Endothelial cell of umbilical vein (primary cell): ENCODE measurements around the gene LSMEM2. TPM values are rescaled to one million over a fixed set of nuclear protein-coding genes. Genes with fewer than 3 reads are reported as not detected.

Experiments used
- BruUV-seq: library from RNA; stranded (reverse); fragments of 400-500 nt; replicated peaks from 2 replicates; lab custom pipeline; 2021; lab: Mats Ljungman, UMichigan
- CTCF ChIA-PET: fragments of 300-600, 350-600 bp; sonication (Branson Sonifier 250); formaldehyde crosslinking; loops from one replicate; lab custom pipeline; 2021; ENCODE audit warnings: antibody characterized with exemption, inconsistent platforms; lab: Charles Lee
- POLR2A ChIA-PET: fragments of 300-600, 350-600 bp; sonication (Branson Sonifier 250); formaldehyde crosslinking; loops from one replicate; lab custom pipeline; 2021; ENCODE audit warnings: antibody characterized with exemption, inconsistent platforms; lab: Charles Lee
- DNase-seq: peaks from one replicate; pipeline ENCODE4 v3.0.0-alpha.2; 2011; ENCODE audit warnings: low read depth, low spot score
- FAIRE-seq: peaks from 2 replicates; lab custom pipeline; 2011; peaks lifted over from hg19 to GRCh38; lab: Jason Lieb, UNC
- H2AFZ ChIP-seq: 2 replicates; pipeline ENCODE4 v1.6.0; 2012; ENCODE audit warnings: low read depth, low read length, control low read depth, inconsistent platforms
- H3K27ac ChIP-seq: 2 replicates; pipeline ENCODE4 v1.5.1; 2011; ENCODE audit warnings: low read depth, mild to moderate bottlenecking, control low read depth, low read length, moderate library complexity; ENCODE audit not compliant: insufficient read depth
- H3K27me3 ChIP-seq, 2 experiments: 2 replicates each; pipeline versions ENCODE4 v1.6.0 to v1.6.1; 2011; ENCODE audit warnings: low read length in 2 of 2, mixed read lengths in 1 of 2; ENCODE audit not compliant: control insufficient read depth in 2 of 2, insufficient read depth in 2 of 2
- H3K36me3 ChIP-seq, 2 experiments: 2 replicates in 1 of 2; 3 replicates in 1 of 2; pipeline ENCODE4 v1.5.1; 2011; ENCODE audit warnings: low read length in 2 of 2, mild to moderate bottlenecking in 1 of 2, moderate library complexity in 1 of 2; ENCODE audit not compliant: control insufficient read depth in 2 of 2, insufficient read depth in 2 of 2; ENCODE audit errors: extremely low read depth in 1 of 2
- H3K4me1 ChIP-seq: 3 replicates; pipeline ENCODE4 v1.5.1; 2011; ENCODE audit warnings: mild to moderate bottlenecking, low read length; ENCODE audit not compliant: control insufficient read depth, insufficient read depth; ENCODE audit errors: extremely low read depth
- H3K4me2 ChIP-seq: 2 replicates; pipeline ENCODE4 v1.6.1; 2011; ENCODE audit warnings: low read length, control low read depth, mixed read lengths; ENCODE audit not compliant: insufficient read depth
- H3K4me3 ChIP-seq, 3 experiments: fragments of 200-600 bp in 1 of 3; sonication (generic), shearing (Covaris generic) in 1 of 3; replicated peaks in 1 of 3; 2 replicates each; pipeline ENCODE4 v1.5.1; 2011 to 2016; ENCODE audit warnings: control low read depth in 3 of 3, low read length in 3 of 3, mild to moderate bottlenecking in 2 of 3, inconsistent platforms in 1 of 3, low read depth in 1 of 3, moderate library complexity in 1 of 3; ENCODE audit not compliant: insufficient read depth in 1 of 3
- H3K79me2 ChIP-seq: 2 replicates; pipeline ENCODE4 v1.6.0; 2012; ENCODE audit warnings: low read length, inconsistent platforms; ENCODE audit not compliant: control insufficient read depth, insufficient read depth
- H3K9ac ChIP-seq: replicated peaks from 2 replicates; pipeline ENCODE3; 2011; ENCODE audit warnings: low read length, control low read depth; ENCODE audit not compliant: insufficient read depth; ENCODE audit errors: extremely low read depth
- H3K9me1 ChIP-seq: replicated peaks from 3 replicates; pipeline ENCODE4 v1.6.0; 2011; ENCODE audit warnings: mild to moderate bottlenecking, low read length; ENCODE audit not compliant: control insufficient read depth, insufficient read depth; ENCODE audit errors: extremely low read depth
- H3K9me3 ChIP-seq: replicated peaks from 2 replicates; pipeline ENCODE4 v1.5.1; 2012; ENCODE audit warnings: low read length, inconsistent platforms; ENCODE audit not compliant: control insufficient read depth, insufficient read depth
- H4K20me1 ChIP-seq: replicated peaks from 2 replicates; pipeline ENCODE3; 2011; ENCODE audit warnings: mild to moderate bottlenecking, low read length; ENCODE audit not compliant: control insufficient read depth, insufficient read depth; ENCODE audit errors: extremely low read depth
- CTCF ChIP-seq, 2 donors: IDR thresholded peaks; 1 replicate in 1 of 2; 2 replicates in 1 of 2; pipeline ENCODE4 v1.5.1; 2011; ENCODE audit warnings: low read length in 2 of 2, mild to moderate bottlenecking in 2 of 2, moderate library complexity in 2 of 2, control low read depth in 1 of 2, inconsistent platforms in 1 of 2, low read depth in 1 of 2; ENCODE audit not compliant: insufficient read depth in 1 of 2; ENCODE audit errors: extremely low read depth in 1 of 2
- EZH2 ChIP-seq: IDR thresholded peaks from 2 replicates; pipeline ENCODE4 v1.6.1; 2012; ENCODE audit warnings: borderline replicate concordance, low read depth, mild to moderate bottlenecking, moderate library complexity, low read length, inconsistent platforms; ENCODE audit not compliant: severe bottlenecking
- FOS ChIP-seq: IDR thresholded peaks from 2 replicates; pipeline ENCODE4 v1.6.1; 2011; ENCODE audit warnings: mild to moderate bottlenecking, low read length, moderate library complexity, borderline replicate concordance; ENCODE audit not compliant: insufficient read depth
- GATA2 ChIP-seq: IDR thresholded peaks from 2 replicates; pipeline ENCODE4 v1.7.0; 2011; ENCODE audit warnings: low read depth, mild to moderate bottlenecking, moderate library complexity, mixed read lengths, low read length; ENCODE audit not compliant: insufficient read length, insufficient read depth
- JUN ChIP-seq: IDR thresholded peaks from 2 replicates; pipeline ENCODE4 v1.6.1; 2011; ENCODE audit warnings: borderline replicate concordance, low read depth; ENCODE audit not compliant: insufficient read length, insufficient read depth
- MAX ChIP-seq: IDR thresholded peaks from 2 replicates; pipeline ENCODE4 v1.6.1; 2011; ENCODE audit not compliant: insufficient read depth, insufficient read length
- MYC ChIP-seq: IDR thresholded peaks from one replicate; pipeline ENCODE4 v1.6.1; 2011; ENCODE audit warnings: mild to moderate bottlenecking, low read depth, low read length
- POLR2A ChIP-seq: IDR thresholded peaks from 2 replicates; pipeline ENCODE4 v1.6.1; 2012; ENCODE audit warnings: low read depth, mild to moderate bottlenecking, control low read depth, low read length
- POLR2AphosphoS5 ChIP-seq: IDR thresholded peaks from 2 replicates; pipeline ENCODE4 v1.6.1; 2012; ENCODE audit warnings: low read depth, mild to moderate bottlenecking, control low read depth, low read length, moderate library complexity; ENCODE audit not compliant: insufficient read depth
- dilution Hi-C: fragments of 300-500 bp; cut with MboI; formaldehyde crosslinking; loops from one replicate; pipeline ENCODE4 v1.15.0; 2019; ENCODE audit warnings: low sequenced_read_pairs; ENCODE audit not compliant: extremely low pct_ligation_motif_present
- intact Hi-C: fragments of 100-400 bp; cut with micrococcal nuclease; formaldehyde crosslinking; loops from one replicate; pipeline ENCODE4 v1.10.0; 2022
- polyA plus RNA-seq, 4 experiments: library from polyadenylated mRNA; depleted of rRNA in 3 of 4; stranded (reverse) in 3 of 4; unstranded in 1 of 4; fragments of >200 nt; gene quantifications; 2 replicates each; pipeline versions ENCODE4 v1.2.1 to v1.2.3, GENCODE V29; 2011 to 2012; ENCODE audit warnings: missing spikeins in 1 of 4
- total RNA-seq: library from RNA; stranded (reverse); gene quantifications from 2 replicates; pipeline ENCODE4 v1.2.3, GENCODE V29; 2021

Gene LSMEM2
- total and polyA plus RNA-seq, 2 donors (not counting 3 experiments of a cell fraction or from before 2014, with no cell fraction given), result not detected

- H3K9me3 ChIP-seq, result no peaks in the 10 kb centered on the region
- intact Hi-C loops, result loop anchor here (1.0 to 2.0 kb wide), 4 partner anchors 23 to 59 kb away; partner anchors contain the start of gene TMEM115
- H3K9ac ChIP-seq, result peak overlapping the region; percentile 57
- FAIRE-seq (no peak), DNase-seq (no peak)
- no peaks in the 10 kb centered on the region for H3K27me3 ChIP-seq
- dilution Hi-C loops, result no loop called here
- no peaks in the 10 kb centered on the region for H3K9me1 ChIP-seq
- peak overlapping the region; percentile 42 for H3K4me2 ChIP-seq
- H3K79me2 ChIP-seq, result no peaks in the 10 kb centered on the region
- H3K36me3 ChIP-seq, result no peaks in the 10 kb centered on the region
- no peaks in the 10 kb centered on the region for H4K20me1 ChIP-seq
- peak overlapping the region; percentile 12 for H2AFZ ChIP-seq
- peaks cover 25% of the 10 kb centered on the region for H3K4me1 ChIP-seq
- peak overlapping the region in 2 of 3 experiments; percentile 25 to 28 for H3K4me3 ChIP-seq
- CTCF ChIA-PET, result interaction anchor here (0.9 to 2.6 kb wide), 5 partner anchors 18 to 40 kb away, joined by 3 to 36 read pairs (median 4); partner anchors contain the start of genes HYAL2 and TUSC2
- TSS peak; percentile 90 for BruUV-seq
- H3K27ac ChIP-seq, result peak overlapping the region; percentile 50
- peak; percentile 54 for TF ChIP-seq FOS
- no peak for TF ChIP-seq GATA2
- POLR2A ChIA-PET, result interaction anchor here (1.0 to 1.5 kb wide), 4 partner anchors 17 to 65 kb away, joined by 3 to 5 read pairs (median 3); no protein-coding TSS in a partner anchor
These were observed 21.2 kb downstream of the LSMEM2 start for GRCh38 chr3:50299929-50300680.

- no peaks in the 10 kb centered on the region for H3K27me3 ChIP-seq
- no peak for TF ChIP-seq EZH2
- no peak for TF ChIP-seq GATA2
- TF ChIP-seq FOS, result no peak
- TF ChIP-seq MYC, result no peak
- TF ChIP-seq CTCF (IDR thresholded peaks at IDR 0.05; ENCODE audit: extremely low read depth in 1 of 2, insufficient read depth in 1 of 2, low read depth in 1 of 2, low read length in 2 of 2), result no peak
- no peak for TF ChIP-seq JUN
- TF ChIP-seq POLR2A, result no peak
- TF ChIP-seq MAX, result no peak
- TF ChIP-seq POLR2AphosphoS5, result no peak
- H3K4me2 ChIP-seq, result peak overlapping the region; percentile 42
- peak overlapping the region; percentile 50 for H3K27ac ChIP-seq
- H3K79me2 ChIP-seq, result no peaks in the 10 kb centered on the region
- H3K9me1 ChIP-seq, result no peaks in the 10 kb centered on the region
- FAIRE-seq (no peak), DNase-seq (no peak)
- H3K36me3 ChIP-seq, result no peaks in the 10 kb centered on the region
- intact Hi-C loops (no loop called here), dilution Hi-C loops (no loop called here)
- no peak overlapping the region for H3K9ac ChIP-seq
- CTCF ChIA-PET, result no interaction called here
- POLR2A ChIA-PET, result no interaction called here
- H3K4me3 ChIP-seq, result no peak overlapping the region
- H3K9me3 ChIP-seq, result no peaks in the 10 kb centered on the region
- BruUV-seq, result no TSS peak
- H3K4me1 ChIP-seq, result peaks cover 25% of the 10 kb centered on the region
- H4K20me1 ChIP-seq, result no peaks in the 10 kb centered on the region
- no peak overlapping the region for H2AFZ ChIP-seq
These were observed 21.9 kb downstream of the LSMEM2 start for GRCh38 chr3:50300681-50301254.
